BJ (cell line): ENCODE results near the gene APOM. TPM values are rescaled to one million over a fixed set of nuclear protein-coding genes. Genes with fewer than 3 reads are reported as not detected.

Experiments used
- CTCF ChIA-PET: fragments of 350-600 bp; formaldehyde crosslinking; extraction: SDS; loops from one replicate; lab custom pipeline; 2021; ENCODE audit warnings: antibody characterized with exemption, inconsistent platforms; lab: Yijun Ruan, JAX
- POLR2A ChIA-PET: fragments of 300-600 bp; sonication (Branson Sonifier 250); formaldehyde crosslinking; extraction: SDS; loops from one replicate; lab custom pipeline; 2021; ENCODE audit warnings: antibody characterized with exemption; lab: Charles Lee
- DNase-seq: peaks from one replicate; pipeline ENCODE4 v3.0.0-alpha.2; 2011; ENCODE audit warnings: low read depth
- H3K27me3 ChIP-seq: 2 replicates; pipeline ENCODE4 v1.6.0; 2011; ENCODE audit warnings: low read length; ENCODE audit not compliant: control insufficient read depth, insufficient read depth
- H3K36me3 ChIP-seq: 2 replicates; pipeline ENCODE4 v1.5.1; 2011; ENCODE audit warnings: low read length; ENCODE audit not compliant: control insufficient read depth, insufficient read depth
- H3K4me3 ChIP-seq: 2 replicates; pipeline ENCODE4 v1.5.1; 2011; ENCODE audit warnings: low read depth, mild to moderate bottlenecking, control low read depth, low read length
- CTCF ChIP-seq: IDR thresholded peaks from 2 replicates; pipeline ENCODE4 v1.5.1; 2011; ENCODE audit warnings: low read depth, mild to moderate bottlenecking, control low read depth, inconsistent platforms, low read length, moderate library complexity; ENCODE audit not compliant: insufficient read depth
- polyA plus RNA-seq: library from polyadenylated mRNA; depleted of rRNA; stranded (reverse); fragments of >200 nt; gene quantifications from 2 replicates; pipeline ENCODE4 v1.2.3, GENCODE V29; 2011

Gene APOM
- polyA plus RNA-seq, 1 experiment, result 4.8 TPM

- no peak for TF ChIP-seq CTCF
These were observed 1.9 kb downstream of the APOM start for GRCh38 chr6:31657406-31658157.

GRCh38 chr6:31658158-31658688, 2.5 kb downstream of the APOM start:
- H3K4me3 ChIP-seq, result no peak overlapping the region
- CTCF ChIA-PET, result no interaction called here
- H3K27me3 ChIP-seq, result no peaks in the 10 kb centered on the region
- DNase-seq, result no peak
- TF ChIP-seq CTCF, result no peak
- POLR2A ChIA-PET, result interaction anchor here (0.7 kb wide), 1 partner anchor 239 kb away, joined by 10 read pairs; the partner anchor contains the start of gene EHMT2
- H3K36me3 ChIP-seq, result peaks cover 8% of the 10 kb centered on the region

More at GRCh38 chr6:31657406-31658157, 1.9 kb downstream of the APOM start:
- Histone ChIP-seq H3K27me3 (no peaks in the 10 kb centered on the region), H3K4me3 (no peak overlapping the region), H3K36me3 (peaks cover 8% of the 10 kb centered on the region)
- POLR2A ChIA-PET, result no interaction called here
- CTCF ChIA-PET, result no interaction called here
- no peak for DNase-seq

DNA sequence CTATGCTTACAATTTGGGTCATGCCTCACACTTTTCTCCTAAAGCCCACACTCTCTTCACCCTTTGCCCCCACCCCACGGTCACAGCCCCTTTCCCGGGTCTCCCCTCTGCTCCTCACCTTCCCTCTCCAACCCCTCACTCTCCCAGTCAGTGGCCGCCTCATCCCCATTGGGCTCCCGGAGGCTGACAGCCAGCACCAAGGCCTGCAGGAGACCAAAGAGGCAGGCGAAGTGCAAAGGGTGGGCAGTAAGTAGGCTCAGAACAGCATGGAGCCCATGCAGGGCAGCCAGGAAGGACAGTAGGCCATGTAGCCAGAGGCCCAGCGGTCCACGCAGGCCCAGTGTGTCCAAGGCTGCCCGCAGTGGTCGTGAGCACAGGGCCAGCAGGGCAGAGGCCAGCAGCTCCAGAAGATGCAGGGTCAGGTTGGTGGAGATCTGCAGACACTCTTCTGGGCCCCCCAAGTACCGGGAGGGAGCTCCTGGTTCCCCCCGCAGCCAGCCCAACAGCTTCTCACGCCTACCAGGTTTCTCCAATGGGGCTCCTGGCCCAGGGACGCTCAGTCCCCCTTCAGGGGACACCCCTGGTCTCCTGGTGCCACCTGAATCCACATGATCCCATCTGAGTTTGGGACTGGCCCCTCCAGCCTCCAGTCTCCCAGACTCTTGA, 3.4 kb downstream of the APOM start:
- TF ChIP-seq CTCF, result no peak
- Histone ChIP-seq H3K27me3 (no peaks in the 10 kb centered on the region), H3K4me3 (peak overlapping the region; percentile 59), H3K36me3 (peaks cover 8% of the 10 kb centered on the region)
- CTCF ChIA-PET, result no interaction called here
- no peak for DNase-seq
- POLR2A ChIA-PET, result interaction anchor here (0.7 kb wide), 1 partner anchor 238 kb away, joined by 10 read pairs; the partner anchor contains the start of gene EHMT2

DNA sequence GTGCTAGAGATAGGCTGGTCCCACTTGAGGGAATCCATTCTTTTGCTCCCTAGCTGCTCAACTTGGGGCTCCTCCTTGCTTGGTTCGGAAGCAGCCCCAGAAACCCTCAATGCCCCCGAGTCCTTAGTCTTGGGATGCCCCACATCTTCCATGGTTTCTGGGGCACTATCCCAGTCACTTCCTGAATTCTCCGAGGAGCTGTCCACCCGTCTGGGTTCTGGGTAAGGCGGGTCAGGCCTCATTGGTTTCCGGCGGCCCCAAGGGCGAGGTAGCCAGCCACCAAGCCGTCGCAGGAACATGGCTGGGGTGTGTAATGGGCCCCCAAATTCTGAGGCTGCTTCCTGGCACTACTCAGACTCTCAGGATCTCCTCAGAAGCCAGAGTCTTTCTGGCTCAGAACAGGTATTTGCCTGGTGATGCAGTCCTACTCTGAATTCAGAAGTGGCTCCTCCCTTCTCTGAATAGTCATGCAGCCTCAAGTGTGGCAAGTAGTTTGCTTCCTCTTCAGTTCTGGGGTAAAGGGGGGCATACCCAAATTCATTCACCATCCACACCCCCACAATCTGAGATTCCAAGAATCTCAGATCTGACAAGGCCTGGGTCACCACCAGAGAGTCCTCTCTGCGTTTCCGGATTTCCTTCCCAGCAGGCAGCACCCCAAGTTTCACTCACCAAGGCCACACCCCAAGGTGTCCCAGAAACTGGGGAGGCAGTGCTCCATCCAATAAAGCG, 4.1 kb downstream of the APOM start:
- no peak for TF ChIP-seq CTCF
- no peaks in the 10 kb centered on the region for H3K27me3 ChIP-seq
- CTCF ChIA-PET, result interaction anchor here (1.4 kb wide), 1 partner anchor 113 kb away, joined by 4 read pairs; the partner anchor contains the start of gene ATP6V1G2
- no peak for DNase-seq
- H3K4me3 ChIP-seq, result peak overlapping the region; percentile 59
- POLR2A ChIA-PET, result interaction anchor here (0.5 to 0.7 kb wide), 2 partner anchors 23 to 147 kb away, joined by 3 read pairs; partner anchors contain the start of gene LSM2
- peaks cover 8% of the 10 kb centered on the region for H3K36me3 ChIP-seq
